Measurements from ENCODE around the gene GLIPR1L1.

The GLIPR1L1 gene

GRCh38 chr12:75334384-75335030, at the start of gene GLIPR1L1:
GLIPR1L1 (plus strand) TSS chr12:75334670; CDS start chr12:75334729, 59 bp downstream.
- DNase-seq = peak; percentile 86

GRCh38 chr12:75288860-75289259, 45.6 kb upstream of the GLIPR1L1 start:
- no peak for DNase-seq

GRCh38 chr12:75289753-75290152, 44.7 kb upstream of the GLIPR1L1 start:
- DNase-seq = no peak

DNA sequence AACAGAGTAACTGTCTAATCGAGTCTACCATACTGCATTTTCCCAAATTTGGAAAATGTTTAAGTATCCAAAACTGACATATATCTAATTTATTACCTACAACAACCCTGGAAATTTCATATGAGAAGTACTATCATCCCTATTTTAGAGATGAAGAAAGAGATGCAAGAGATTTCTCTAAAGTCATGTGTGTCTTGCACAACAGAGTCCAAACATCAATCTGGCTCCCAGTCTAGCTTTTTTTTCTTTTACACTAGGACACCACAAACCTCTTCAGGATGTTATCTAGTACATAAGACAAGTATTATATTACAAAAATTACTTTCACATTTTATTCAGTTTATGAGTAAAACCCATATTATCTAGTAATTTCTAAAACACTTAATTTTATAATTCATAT, 43.5 kb upstream of the GLIPR1L1 start:
- no peak for DNase-seq

- DNase-seq = no peak
These were observed 40.1 kb upstream of the GLIPR1L1 start for GRCh38 chr12:75294336-75294735.

DNA sequence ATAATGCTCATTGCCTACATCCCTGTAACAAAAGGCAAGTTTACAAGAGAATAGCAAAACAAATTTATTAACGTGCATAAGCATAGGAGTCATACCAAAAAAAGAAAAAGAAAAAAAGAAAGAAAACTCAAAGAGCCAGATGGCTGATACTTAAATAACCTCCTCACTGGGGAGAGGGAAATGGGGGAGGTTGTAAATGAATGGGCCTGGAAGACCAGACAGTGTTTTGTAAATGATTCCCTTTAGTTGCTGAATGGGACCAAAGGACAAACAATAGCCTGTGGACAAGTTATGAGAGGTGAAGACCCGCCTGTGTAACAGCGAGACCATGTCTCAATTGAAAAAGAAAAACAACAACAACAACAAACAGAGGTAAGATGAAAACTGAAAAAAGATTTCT, 39.7 kb upstream of the GLIPR1L1 start:
- no peak for DNase-seq

GRCh38 chr12:75302225-75302624, 32.2 kb upstream of the GLIPR1L1 start:
- DNase-seq = no peak

DNA sequence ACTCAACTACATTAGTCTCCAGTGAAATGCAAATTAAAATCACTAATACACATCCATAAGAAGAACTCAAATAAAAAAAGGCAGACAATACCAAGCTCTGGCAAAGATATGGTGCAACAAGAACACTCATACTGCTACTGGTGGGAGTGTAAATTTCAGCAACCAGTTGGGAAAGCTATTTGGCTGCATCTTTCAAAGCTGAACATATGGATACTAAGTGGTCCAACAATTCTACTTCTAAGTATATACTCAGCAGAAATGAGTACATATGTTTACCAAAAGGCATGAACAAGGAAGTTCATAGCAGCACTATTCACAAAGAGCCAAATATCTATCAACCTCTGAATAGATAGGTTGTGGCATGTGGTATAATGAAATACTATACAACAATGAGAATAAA, 31.7 kb upstream of the GLIPR1L1 start:
- DNase-seq = no peak

- no peak for DNase-seq
These were observed 28.8 kb upstream of the GLIPR1L1 start for GRCh38 chr12:75305412-75306332.

- DNase-seq = no peak
These were observed 26.2 kb upstream of the GLIPR1L1 start for GRCh38 chr12:75308279-75308678.

DNA sequence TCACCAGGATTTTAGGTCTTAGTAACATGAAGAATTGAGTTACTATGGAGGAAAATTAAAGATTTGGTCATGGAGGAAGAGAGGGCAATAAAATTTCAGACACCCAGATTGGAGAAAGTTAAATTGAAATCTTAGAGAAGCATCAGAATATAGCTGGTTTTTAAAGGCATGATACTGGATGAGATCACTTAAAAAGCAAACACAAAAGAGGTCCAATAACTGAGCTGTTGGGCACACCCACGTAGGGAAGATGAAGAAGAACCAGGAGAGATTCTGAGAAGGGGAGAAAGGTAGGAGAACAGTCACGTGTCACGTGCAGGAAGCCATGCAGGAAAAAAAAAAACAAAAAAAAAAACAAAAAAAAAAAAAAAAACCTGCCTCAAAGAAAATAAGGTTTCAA, 23.1 kb upstream of the GLIPR1L1 start:
- DNase-seq = no peak

DNA sequence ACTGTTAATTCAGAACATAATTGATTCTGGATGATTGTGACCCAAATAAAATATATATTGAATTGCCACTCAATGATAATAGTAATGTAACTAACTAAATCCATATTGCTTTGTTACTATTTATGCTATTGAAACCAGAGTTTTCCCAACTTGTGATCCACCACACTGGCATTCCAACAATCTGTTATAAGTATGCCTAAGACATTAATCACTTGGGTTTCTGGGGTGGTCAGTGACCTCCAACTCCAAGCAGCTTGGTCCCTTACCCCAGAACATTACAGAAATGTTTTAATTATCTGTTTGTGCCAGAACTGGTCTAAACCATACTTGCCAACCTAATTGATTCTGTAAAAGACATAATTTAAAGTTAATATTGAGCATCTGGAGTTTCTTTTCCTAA, 19.0 kb upstream of the GLIPR1L1 start:
- no peak for DNase-seq

GRCh38 chr12:75317784-75318183, 16.7 kb upstream of the GLIPR1L1 start:
- DNase-seq = no peak

- DNase-seq = no peak
These were observed 12.0 kb upstream of the GLIPR1L1 start for GRCh38 chr12:75322464-75322863.

DNA sequence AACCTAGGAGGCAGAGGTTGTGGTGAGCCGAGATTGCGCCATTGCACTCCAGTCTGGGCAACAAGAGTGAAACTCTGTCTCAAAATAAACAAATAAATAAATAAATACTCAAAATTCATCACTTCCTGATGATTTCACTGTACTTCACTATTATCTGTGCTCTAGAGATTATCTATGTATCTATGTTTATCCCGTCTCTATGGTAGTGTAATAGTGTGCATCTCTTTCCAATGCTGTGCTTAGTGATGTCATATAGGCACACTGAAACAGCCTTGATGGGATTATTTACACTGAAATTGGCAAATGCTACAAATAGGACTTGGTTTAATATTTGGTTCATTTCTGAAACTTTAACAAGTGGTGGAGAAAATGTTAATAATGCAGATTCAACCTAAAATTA, 10.8 kb upstream of the GLIPR1L1 start:
- no peak for DNase-seq

GRCh38 chr12:75327642-75328041, 6.8 kb upstream of the GLIPR1L1 start:
- DNase-seq = no peak

- peak; percentile 67 for DNase-seq
These were observed 4.3 kb upstream of the GLIPR1L1 start, which contains the start of gene CAPS2 for GRCh38 chr12:75329918-75330826. CAPS2 (minus strand) TSS chr12:75330324; CDS start chr12:75326498, 3,826 bp downstream.

DNA sequence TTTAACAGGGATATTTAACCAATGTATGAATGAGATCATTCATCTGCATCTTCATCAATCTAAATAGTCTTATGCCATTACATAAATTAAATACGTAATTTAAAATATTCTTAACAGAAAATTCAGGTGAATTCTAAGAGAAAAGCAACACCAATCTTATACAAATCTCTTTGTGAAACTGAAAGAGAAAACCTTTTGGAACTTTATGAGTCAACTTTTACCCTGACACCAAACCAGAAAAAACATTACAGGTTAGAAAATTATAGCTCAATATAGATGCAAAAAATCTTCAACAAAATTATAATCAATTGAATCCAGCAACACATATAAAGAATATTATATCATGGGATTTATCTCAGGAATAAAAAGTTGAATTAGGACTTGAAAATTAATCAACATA, 3.4 kb downstream of the GLIPR1L1 start:
- DNase-seq = no peak

DNA sequence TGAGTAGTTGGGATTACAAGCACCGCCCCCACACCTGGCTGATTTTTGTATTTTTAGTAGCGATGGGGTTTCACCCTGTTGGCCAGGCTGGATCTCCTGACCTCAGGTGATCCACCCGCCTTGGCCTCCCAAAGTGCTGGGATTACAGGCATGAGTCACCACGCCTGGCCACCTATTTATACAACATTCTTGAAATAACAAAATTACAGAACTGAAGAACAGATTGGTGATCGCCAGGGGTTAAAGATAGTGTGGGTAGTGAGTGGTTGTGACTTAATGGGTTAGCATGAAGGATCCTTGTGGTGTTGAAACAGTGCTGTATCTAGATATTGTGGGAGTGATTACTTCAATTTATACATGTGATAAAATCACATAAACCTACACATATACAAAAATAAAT, 7.4 kb downstream of the GLIPR1L1 start:
- DNase-seq = no peak

GRCh38 chr12:75345531-75345930, 11.1 kb downstream of the GLIPR1L1 start:
- no peak for DNase-seq

DNA sequence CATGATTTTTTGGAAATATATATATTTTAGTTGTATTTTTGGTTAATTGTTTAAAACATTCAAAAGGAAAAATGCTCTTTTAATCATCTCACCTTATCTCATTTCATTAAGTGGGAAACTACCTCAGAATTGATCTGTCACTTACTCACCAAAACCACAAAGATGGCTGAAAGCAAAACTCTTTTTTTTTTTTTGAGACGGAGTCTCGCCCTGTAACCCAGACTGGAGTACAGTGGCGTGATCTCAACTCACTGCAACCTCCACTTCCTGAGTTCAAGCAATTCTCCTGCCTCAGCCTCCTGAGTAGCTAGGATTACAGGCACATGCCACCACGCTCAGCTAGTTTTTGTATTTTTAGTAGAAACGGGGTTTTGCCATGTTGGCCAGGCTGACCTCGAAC, 11.7 kb downstream of the GLIPR1L1 start:
- peak; percentile 16 for DNase-seq

GRCh38 chr12:75349946-75350345, 15.5 kb downstream of the GLIPR1L1 start:
- DNase-seq = no peak

GRCh38 chr12:75350413-75350812, 15.9 kb downstream of the GLIPR1L1 start:
- no peak for DNase-seq
